Vagina (tissue), 2 donors: ENCODE measurements around the gene ATOH8. TPM values are rescaled to one million over a fixed set of nuclear protein-coding genes. Genes with fewer than 3 reads are reported as not detected.
A peak's percentile ranks its signal among the peaks of the same experiment; 100 is the strongest.

ENCODE experiments used
- DNase-seq, 2 donors: peaks; one replicate each; pipeline ENCODE4 v3.0.0-alpha.2; 2017; ENCODE audit errors: extremely low spot score in 2 of 2
- H3K27ac ChIP-seq: fragments of 200-600 bp; sonication (generic); one replicate; pipeline ENCODE4 v1.5.1; 2019
- H3K27me3 ChIP-seq: fragments of 200-600 bp; sonication (generic); one replicate; pipeline ENCODE4 v1.5.1; 2019
- H3K36me3 ChIP-seq, 2 donors: fragments of 200-600 bp; sonication (generic); one replicate each; pipeline ENCODE4 v1.5.1; 2017 to 2019
- H3K4me1 ChIP-seq: fragments of 200-600 bp; sonication (generic); one replicate; pipeline ENCODE4 v1.5.1; 2019
- H3K4me3 ChIP-seq, 2 donors: fragments of 200-600 bp; sonication (generic); 1 replicate in 1 of 2; 2 replicates in 1 of 2; pipeline ENCODE4 v1.5.1; 2016 to 2019
- H3K9me3 ChIP-seq: fragments of 200-600 bp; sonication (generic); one replicate; pipeline ENCODE4 v1.5.1; 2019
- CTCF ChIP-seq, 3 experiments: fragments of 450-650 bp in 2 of 3; fragments of 200-600 bp in 1 of 3; sonication (generic) in 1 of 3; IDR thresholded peaks; one replicate each; pipeline ENCODE4 v1.5.1; 2017 to 2019; ENCODE audit warnings: antibody characterized with exemption in 3 of 3, mild to moderate bottlenecking in 2 of 3, moderate library complexity in 2 of 3
- POLR2A ChIP-seq, 2 donors: fragments of 450-650 bp; IDR thresholded peaks; one replicate each; pipeline ENCODE4 v1.6.1; 2017; ENCODE audit warnings: antibody characterized with exemption in 2 of 2, mild to moderate bottlenecking in 2 of 2, moderate library complexity in 2 of 2
- POLR2AphosphoS5 ChIP-seq, 2 donors: sonication (generic); formaldehyde crosslinking; IDR thresholded peaks; one replicate each; pipeline ENCODE4 v1.9.0; 2017; ENCODE audit warnings: antibody characterized with exemption in 2 of 2, mild to moderate bottlenecking in 2 of 2, low read depth in 1 of 2; ENCODE audit not compliant: insufficient read depth in 1 of 2
- intact Hi-C: fragments of 100-400 bp; cut with DNase I; formaldehyde crosslinking; loops from one replicate; pipeline ENCODE4 v1.15.1; 2023
- total RNA-seq: library from RNA; depleted of rRNA; stranded (reverse); fragments of >200 nt; gene quantifications from one replicate; pipeline ENCODE4 v1.2.3, GENCODE V29; 2016

The ATOH8 gene
- total RNA-seq, 1 donor from 2014 or later: 66.5 TPM

- TF ChIP-seq CTCF (IDR thresholded peaks at IDR 0.05): no peak
- no peak for TF ChIP-seq POLR2AphosphoS5 (IDR thresholded peaks at IDR 0.05; ENCODE audit: insufficient read depth in 1 of 2, low read depth in 1 of 2)
- TF ChIP-seq POLR2A (IDR thresholded peaks at IDR 0.05): no peak
- Histone ChIP-seq H3K9me3 (no peaks in the 10 kb centered on the region), H3K4me3 (no peak overlapping the region), H3K36me3 (no peaks in the 10 kb centered on the region), H3K27me3 (no peaks in the 10 kb centered on the region), H3K27ac (peak overlapping the region; percentile 89), H3K4me1 (peaks cover 68% of the 10 kb centered on the region)
- intact Hi-C loops: no loop called here
- DNase-seq: no peak
Observed at GRCh38 chr2:85743304-85743978, 10.3 kb upstream of the ATOH8 start.

GRCh38 chr2:85744055-85744454 lies 9.7 kb upstream of the ATOH8 start:
- intact Hi-C loops: no loop called here
- H3K27ac ChIP-seq: peak overlapping the region; percentile 89
- no peak for TF ChIP-seq CTCF (IDR thresholded peaks at IDR 0.05)
- no peak for TF ChIP-seq POLR2AphosphoS5 (IDR thresholded peaks at IDR 0.05; ENCODE audit: insufficient read depth in 1 of 2, low read depth in 1 of 2)
- TF ChIP-seq POLR2A (IDR thresholded peaks at IDR 0.05): no peak
- no peaks in the 10 kb centered on the region for H3K9me3 ChIP-seq
- no peak for DNase-seq
- no peaks in the 10 kb centered on the region for H3K36me3 ChIP-seq
- H3K4me1 ChIP-seq: peaks cover 74% of the 10 kb centered on the region
- H3K4me3 ChIP-seq: no peak overlapping the region
- no peaks in the 10 kb centered on the region for H3K27me3 ChIP-seq

GRCh38 chr2:85744741-85745601 lies 8.8 kb upstream of the ATOH8 start:
- TF ChIP-seq POLR2A (IDR thresholded peaks at IDR 0.05): peak in 1 of 2 donors; percentile 8
- TF ChIP-seq CTCF (IDR thresholded peaks at IDR 0.05): no peak
- peak; percentile 55 to 78 for TF ChIP-seq POLR2AphosphoS5 (IDR thresholded peaks at IDR 0.05; ENCODE audit: insufficient read depth in 1 of 2, low read depth in 1 of 2)
- peak in 1 of 2 donors; percentile 96 for DNase-seq
- Histone ChIP-seq H3K27ac (peak overlapping the region; percentile 89), H3K4me1 (peaks cover 79% of the 10 kb centered on the region), H3K36me3 (no peaks in the 10 kb centered on the region), H3K9me3 (no peaks in the 10 kb centered on the region), H3K4me3 (peak overlapping the region; percentile 15 to 22), H3K27me3 (no peaks in the 10 kb centered on the region)
- intact Hi-C loops: no loop called here

- Histone ChIP-seq H3K4me1 (peaks cover 77% of the 10 kb centered on the region), H3K4me3 (peak overlapping the region; percentile 15 to 22), H3K36me3 (no peaks in the 10 kb centered on the region), H3K27me3 (no peaks in the 10 kb centered on the region), H3K27ac (peak overlapping the region; percentile 89), H3K9me3 (no peaks in the 10 kb centered on the region)
- TF ChIP-seq POLR2AphosphoS5 (IDR thresholded peaks at IDR 0.05; ENCODE audit: insufficient read depth in 1 of 2, low read depth in 1 of 2) (peak in 1 of 2 donors; percentile 4), POLR2A (IDR thresholded peaks at IDR 0.05) (no peak)
- no peak for DNase-seq
- intact Hi-C loops: no loop called here
Observed at GRCh38 chr2:85745619-85746018, 8.2 kb upstream of the ATOH8 start.

- intact Hi-C loops: no loop called here
Observed at GRCh38 chr2:85746321-85747004, 7.3 kb upstream of the ATOH8 start.

More at GRCh38 chr2:85746321-85747004, 7.3 kb upstream of the ATOH8 start:
- DNase-seq: no peak
- Histone ChIP-seq H3K9me3 (no peaks in the 10 kb centered on the region), H3K4me3 (no peak overlapping the region), H3K4me1 (peaks cover 77% of the 10 kb centered on the region), H3K27me3 (no peaks in the 10 kb centered on the region), H3K36me3 (no peaks in the 10 kb centered on the region), H3K27ac (peak overlapping the region; percentile 89)
- no peak for TF ChIP-seq POLR2AphosphoS5 (IDR thresholded peaks at IDR 0.05; ENCODE audit: insufficient read depth in 1 of 2, low read depth in 1 of 2)
- TF ChIP-seq POLR2A (IDR thresholded peaks at IDR 0.05): no peak
- TF ChIP-seq CTCF (IDR thresholded peaks at IDR 0.05): no peak
